Brain pericyte (primary cell): ENCODE results near the gene CRYGA.
"Not testable (repeated sequence)": the region's sequence is repeated elsewhere in the genome, so short reads cannot be mapped to it uniquely, and the experiment has no call there.

ENCODE experiments used
- DNase-seq: peaks from one replicate; pipeline ENCODE4 v3.0.0-alpha.2; 2012; ENCODE audit warnings: low read depth, low spot score

CRYGA gene

GRCh38 chr2:208127090-208127489, 36.3 kb downstream of the CRYGA start:
- no peak for DNase-seq

DNA sequence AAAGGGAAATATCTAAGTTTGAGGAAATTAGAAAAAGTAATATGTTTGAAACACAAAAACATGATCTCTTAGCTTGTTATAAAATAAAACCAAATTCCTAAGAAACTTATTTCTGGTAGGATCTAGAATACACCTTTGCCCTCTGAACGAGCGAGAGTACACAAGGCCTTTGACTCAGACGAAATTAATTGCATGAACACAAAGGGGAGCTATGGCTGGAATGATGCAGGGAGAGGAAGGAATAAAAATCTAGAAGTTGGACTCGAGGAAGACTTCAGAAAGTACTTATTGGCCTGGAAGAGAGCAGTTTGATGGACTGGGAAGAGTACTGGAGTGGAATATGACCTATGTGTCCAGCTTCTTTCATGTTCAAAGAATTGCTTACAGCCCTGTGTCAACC, 38.1 kb downstream of the CRYGA start:
- DNase-seq: no peak

GRCh38 chr2:208124013-208124715, 39.2 kb downstream of the CRYGA start, which contains the start of gene CRYGD:
TSS of gene CRYGD (minus strand) at chr2:208124524. CDS start at chr2:208124473, 51 bp downstream.
- not testable (repeated sequence) for DNase-seq

DNA sequence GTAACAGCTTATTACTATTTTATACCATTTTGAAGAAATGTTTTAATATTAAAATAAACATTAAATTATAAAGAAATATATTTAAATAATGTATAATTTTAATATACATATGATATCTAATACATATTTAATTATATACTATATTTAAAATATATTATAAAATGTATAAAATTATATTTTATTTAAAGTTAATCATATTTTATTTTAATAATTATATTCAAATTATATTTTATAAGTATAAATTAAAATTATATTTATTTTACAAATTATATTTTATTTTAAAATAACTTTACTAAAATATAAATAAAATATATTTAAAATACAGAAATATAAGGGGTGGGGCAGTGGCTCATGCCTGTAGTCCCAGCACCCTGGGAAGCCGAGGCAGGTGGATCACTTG, 41.1 kb downstream of the CRYGA start:
- no peak for DNase-seq

DNA sequence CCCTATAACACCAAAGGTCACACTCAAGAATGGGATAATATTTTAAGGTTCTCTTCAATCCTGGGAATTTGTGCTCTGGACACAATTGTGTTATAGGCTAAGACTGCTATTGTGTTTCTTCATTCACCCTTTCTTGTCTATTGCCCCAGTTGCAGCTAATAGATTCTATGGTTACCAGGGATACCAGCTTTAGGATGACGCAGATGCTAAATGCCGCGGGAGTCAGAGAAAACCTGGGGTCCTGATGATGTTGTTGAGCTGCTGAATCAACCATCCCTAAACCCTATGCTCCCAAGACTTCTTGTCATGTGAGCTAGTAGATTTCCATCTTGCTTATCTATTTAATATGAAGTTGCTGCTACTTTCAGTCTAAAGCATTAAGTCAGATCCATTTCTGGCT, 44.5 kb downstream of the CRYGA start:
- no peak for DNase-seq

GRCh38 chr2:208117390-208117789, 46.0 kb downstream of the CRYGA start:
- not testable (repeated sequence) for DNase-seq

DNA sequence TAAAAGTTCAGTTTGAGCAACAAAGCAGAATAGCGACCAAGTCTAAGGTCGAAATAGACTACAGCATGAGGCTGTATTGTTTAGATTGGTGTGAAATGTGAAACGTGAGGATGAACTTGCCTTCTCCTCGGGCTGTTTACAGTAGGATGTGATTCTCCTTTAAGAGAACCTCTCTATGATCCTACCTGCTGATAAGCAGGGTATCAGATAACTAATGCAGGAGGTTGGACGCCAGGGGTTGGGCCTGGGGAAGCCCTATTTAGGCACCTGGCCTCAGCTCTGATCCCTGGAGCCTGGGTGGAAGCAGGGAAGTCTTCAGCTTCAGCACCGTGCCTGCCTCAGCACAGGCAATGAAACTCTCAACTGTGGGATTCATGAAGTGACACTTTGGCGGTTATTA, 50.4 kb downstream of the CRYGA start:
- no peak for DNase-seq

DNA sequence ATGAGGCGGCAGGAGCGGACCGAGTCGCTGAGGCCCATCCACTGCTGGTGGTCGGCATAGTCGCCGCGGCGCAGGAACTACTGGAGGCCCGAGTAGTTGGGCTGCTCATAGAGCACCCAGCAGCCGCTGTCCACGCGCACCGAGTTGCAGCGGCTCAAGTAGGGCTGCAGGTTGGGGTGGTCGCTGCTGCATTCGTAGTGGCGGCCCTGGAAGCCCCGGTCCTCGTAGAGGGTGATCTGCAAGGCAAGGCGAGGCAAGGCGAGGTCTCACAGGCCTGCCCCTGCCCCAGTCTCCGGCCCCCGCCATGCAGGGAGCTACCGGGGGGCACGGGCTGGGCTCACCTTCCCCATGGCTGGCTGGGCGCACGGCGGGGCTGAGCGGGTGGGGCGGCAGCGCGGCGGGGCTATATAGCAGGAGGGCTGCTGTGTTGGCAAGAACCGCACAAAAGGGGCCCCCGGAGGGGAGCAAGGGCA, 51.1 kb downstream of the CRYGA start:
- DNase-seq: not testable (repeated sequence)
